Keratinocyte (primary cell): Measurements from ENCODE around the gene OPRL1. TPM values are rescaled to one million over a fixed set of nuclear protein-coding genes. Genes with fewer than 3 reads are reported as not detected.

Experiments used
- DNase-seq: peaks from one replicate; pipeline ENCODE4 v3.0.0-alpha.2; 2011; ENCODE audit warnings: low read depth, missing footprints, low spot score
- FAIRE-seq: peaks from 2 replicates; lab custom pipeline; 2011; peaks lifted over from hg19 to GRCh38; lab: Jason Lieb, UNC
- H2AFZ ChIP-seq: 2 replicates; pipeline ENCODE4 v1.6.0; 2012; ENCODE audit warnings: low read length, control low read depth, inconsistent platforms; ENCODE audit not compliant: control insufficient read depth
- H3K27ac ChIP-seq: 2 replicates; pipeline ENCODE4 v1.5.1; 2011; ENCODE audit warnings: low read length; ENCODE audit not compliant: control insufficient read depth, insufficient read depth
- H3K27me3 ChIP-seq: 3 replicates; pipeline ENCODE4 v1.6.0; 2011; ENCODE audit warnings: low read length; ENCODE audit not compliant: control insufficient read depth, insufficient read depth; ENCODE audit errors: extremely low read depth
- H3K36me3 ChIP-seq, 2 experiments: 2 replicates in 1 of 2; 3 replicates in 1 of 2; pipeline ENCODE4 v1.5.1; 2011; ENCODE audit warnings: low read length in 2 of 2, mild to moderate bottlenecking in 1 of 2; ENCODE audit not compliant: control insufficient read depth in 2 of 2, insufficient read depth in 2 of 2; ENCODE audit errors: extremely low read depth in 1 of 2
- H3K4me1 ChIP-seq: 3 replicates; pipeline ENCODE4 v1.5.1; 2011; ENCODE audit warnings: low read length; ENCODE audit not compliant: control insufficient read depth, insufficient read depth; ENCODE audit errors: extremely low read depth
- H3K4me2 ChIP-seq: 3 replicates; pipeline ENCODE4 v1.6.0; 2011; ENCODE audit warnings: low read depth, low read length; ENCODE audit not compliant: control insufficient read depth, insufficient read depth; ENCODE audit errors: extremely low read depth
- H3K4me3 ChIP-seq, 3 experiments: fragments of 200-600 bp in 1 of 3; sonication (generic) in 1 of 3; 2 replicates in 2 of 3; 3 replicates in 1 of 3; pipeline ENCODE4 v1.5.1; 2011 to 2016; ENCODE audit warnings: low read length in 3 of 3, mild to moderate bottlenecking in 3 of 3, control low read depth in 2 of 3, inconsistent platforms in 1 of 3, low read depth in 1 of 3, mixed read lengths in 1 of 3, mixed run types in 1 of 3, moderate library complexity in 1 of 3; ENCODE audit not compliant: control insufficient read depth in 2 of 3, insufficient read depth in 2 of 3; ENCODE audit errors: extremely low read depth in 1 of 3
- H3K79me2 ChIP-seq: 2 replicates; pipeline ENCODE4 v1.6.0; 2012; ENCODE audit warnings: low read length; ENCODE audit not compliant: control insufficient read depth, insufficient read depth
- H3K9ac ChIP-seq: 3 replicates; pipeline ENCODE4 v1.6.0; 2011; ENCODE audit warnings: low read length; ENCODE audit not compliant: control insufficient read depth, insufficient read depth; ENCODE audit errors: extremely low read depth
- H3K9me1 ChIP-seq: 3 replicates; pipeline ENCODE4 v1.6.0; 2011; ENCODE audit warnings: low read length; ENCODE audit not compliant: control insufficient read depth, insufficient read depth; ENCODE audit errors: extremely low read depth
- H3K9me3 ChIP-seq: 2 replicates; pipeline ENCODE4 v1.5.1; 2012; ENCODE audit warnings: low read depth, low read length; ENCODE audit not compliant: control insufficient read depth
- H4K20me1 ChIP-seq: 3 replicates; pipeline ENCODE4 v1.6.0; 2011; ENCODE audit warnings: low read length; ENCODE audit not compliant: control insufficient read depth, insufficient read depth; ENCODE audit errors: extremely low read depth
- EZH2 ChIP-seq: IDR thresholded peaks from one replicate; pipeline ENCODE4 v1.6.1; 2012; ENCODE audit warnings: inconsistent platforms, mild to moderate bottlenecking, low read length, moderate library complexity
- dilution Hi-C: fragments of 300-500 bp; cut with MboI; formaldehyde crosslinking; loops from one replicate; pipeline ENCODE4 v1.7.0; 2020; ENCODE audit warnings: low sequenced_read_pairs; ENCODE audit not compliant: extremely low pct_ligation_motif_present
- polyA plus RNA-seq, 5 experiments: library from polyadenylated mRNA; depleted of rRNA in 3 of 5; stranded (reverse) in 3 of 5; stranded (forward) in 1 of 5; unstranded in 1 of 5; fragments of >200 nt; gene quantifications; 1 replicate in 1 of 5; 2 replicates in 3 of 5; 3 replicates in 1 of 5; pipeline versions ENCODE4 v1.2.1 to v1.2.3, GENCODE V29; 2011 to 2012; ENCODE audit warnings: missing spikeins in 2 of 5, low read depth in 1 of 5, low replicate concordance in 1 of 5
- TF ChIP-seq, protein P1 (sequence below), 3 experiments: IDR thresholded peaks in 1 of 3; conservative IDR thresholded peaks in 1 of 3; optimal IDR thresholded peaks in 1 of 3; 2 replicates in 2 of 3; 3 replicates in 1 of 3; pipeline versions ENCODE3 to v1.5.1; 2011; ENCODE audit warnings: low read length in 3 of 3, mild to moderate bottlenecking in 3 of 3, moderate library complexity in 2 of 3, control low read depth in 1 of 3, inconsistent platforms in 1 of 3; ENCODE audit not compliant: insufficient read depth in 2 of 3; ENCODE audit errors: extremely low read depth in 1 of 3

Gene OPRL1
- polyA plus RNA-seq, 1 donor (not counting 4 experiments of a cell fraction or from before 2014, with no cell fraction given) = 0.25 TPM

DNA sequence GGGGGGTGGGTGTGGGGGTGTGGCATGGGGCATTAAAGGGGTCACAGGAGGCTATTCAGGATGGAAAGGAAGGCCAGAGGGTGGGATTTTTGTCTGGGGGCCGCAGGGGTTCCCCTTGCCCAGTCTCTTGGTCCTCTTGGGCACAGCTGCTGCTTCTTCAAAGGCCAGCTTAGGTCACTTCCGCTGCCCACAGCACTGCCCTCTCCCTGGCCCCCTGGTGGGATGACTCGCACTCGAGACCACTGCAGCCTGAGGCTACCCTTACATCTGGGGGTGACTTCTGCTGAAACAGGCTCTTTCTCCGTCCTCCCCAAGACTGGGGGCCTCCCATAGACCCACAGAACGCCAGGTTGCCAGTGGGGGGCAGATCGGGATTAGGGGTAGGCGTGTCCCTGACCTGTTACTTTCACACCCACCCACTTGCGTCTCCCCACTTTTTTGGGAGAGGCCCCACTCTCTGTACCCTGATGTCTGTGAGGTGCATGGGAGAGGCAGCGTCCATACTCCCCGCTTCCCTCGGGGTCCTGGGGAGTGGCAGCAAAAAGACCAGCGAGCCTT lies 3.0 kb downstream of the OPRL1 start:
- dilution Hi-C loops = no loop called here
- H3K4me3 ChIP-seq = peak overlapping the region in 2 of 3 experiments; percentile 22 to 38
- peaks cover 43% of the 10 kb centered on the region for H3K27me3 ChIP-seq
- H3K4me2 ChIP-seq = peak overlapping the region; percentile 78
- H3K4me1 ChIP-seq = peaks cover 17% of the 10 kb centered on the region
- FAIRE-seq = no peak
- no peaks in the 10 kb centered on the region for H3K9me1 ChIP-seq
- TF ChIP-seq, protein P1, sequence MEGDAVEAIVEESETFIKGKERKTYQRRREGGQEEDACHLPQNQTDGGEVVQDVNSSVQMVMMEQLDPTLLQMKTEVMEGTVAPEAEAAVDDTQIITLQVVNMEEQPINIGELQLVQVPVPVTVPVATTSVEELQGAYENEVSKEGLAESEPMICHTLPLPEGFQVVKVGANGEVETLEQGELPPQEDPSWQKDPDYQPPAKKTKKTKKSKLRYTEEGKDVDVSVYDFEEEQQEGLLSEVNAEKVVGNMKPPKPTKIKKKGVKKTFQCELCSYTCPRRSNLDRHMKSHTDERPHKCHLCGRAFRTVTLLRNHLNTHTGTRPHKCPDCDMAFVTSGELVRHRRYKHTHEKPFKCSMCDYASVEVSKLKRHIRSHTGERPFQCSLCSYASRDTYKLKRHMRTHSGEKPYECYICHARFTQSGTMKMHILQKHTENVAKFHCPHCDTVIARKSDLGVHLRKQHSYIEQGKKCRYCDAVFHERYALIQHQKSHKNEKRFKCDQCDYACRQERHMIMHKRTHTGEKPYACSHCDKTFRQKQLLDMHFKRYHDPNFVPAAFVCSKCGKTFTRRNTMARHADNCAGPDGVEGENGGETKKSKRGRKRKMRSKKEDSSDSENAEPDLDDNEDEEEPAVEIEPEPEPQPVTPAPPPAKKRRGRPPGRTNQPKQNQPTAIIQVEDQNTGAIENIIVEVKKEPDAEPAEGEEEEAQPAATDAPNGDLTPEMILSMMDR (optimal IDR thresholded peaks at IDR 0.05 in 1 of 3, IDR thresholded peaks at IDR 0.05 in 1 of 3, conservative IDR thresholded peaks at IDR 0.05 in 1 of 3; ENCODE audit: extremely low read depth in 1 of 3, insufficient read depth in 2 of 3, low read length in 3 of 3) = no peak
- no peak for TF ChIP-seq EZH2
- peaks cover 1% of the 10 kb centered on the region for H3K79me2 ChIP-seq
- DNase-seq = no peak
- H3K9ac ChIP-seq = no peak overlapping the region
- H3K27ac ChIP-seq = no peak overlapping the region
- H3K36me3 ChIP-seq = no peaks in the 10 kb centered on the region
- no peak overlapping the region for H2AFZ ChIP-seq
- no peaks in the 10 kb centered on the region for H3K9me3 ChIP-seq
- H4K20me1 ChIP-seq = no peaks in the 10 kb centered on the region

DNA sequence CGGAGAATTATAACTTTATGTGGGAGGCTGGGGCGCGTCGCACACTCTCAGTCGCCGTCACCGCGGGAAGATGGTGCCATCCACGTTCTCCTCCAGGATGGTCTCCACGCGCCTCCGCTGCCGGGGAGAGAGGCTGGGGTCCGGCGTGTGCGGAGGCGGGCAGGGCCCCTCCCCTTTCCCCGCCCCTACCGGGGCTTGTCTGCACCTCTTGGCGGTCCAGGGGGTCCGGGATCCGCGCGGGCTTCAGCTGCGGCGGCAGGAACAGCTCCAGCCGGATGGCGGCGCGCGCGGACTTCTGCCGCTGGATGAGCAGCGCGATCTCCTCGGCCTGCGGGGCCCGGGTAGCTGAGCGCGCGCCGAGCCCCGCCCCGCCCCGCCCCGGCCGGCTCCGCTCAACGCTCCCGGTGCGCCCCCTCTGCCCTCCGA lies 3.5 kb downstream of the OPRL1 start:
- TF ChIP-seq EZH2 = no peak
- TF ChIP-seq, protein P1 (optimal IDR thresholded peaks at IDR 0.05 in 1 of 3, IDR thresholded peaks at IDR 0.05 in 1 of 3, conservative IDR thresholded peaks at IDR 0.05 in 1 of 3; ENCODE audit: extremely low read depth in 1 of 3, insufficient read depth in 2 of 3, low read length in 3 of 3) = peak in 2 of 3 experiments; percentile 76 to 80
- H3K9me1 ChIP-seq = no peaks in the 10 kb centered on the region
- H3K4me1 ChIP-seq = peaks cover 12% of the 10 kb centered on the region
- no peak overlapping the region for H3K9ac ChIP-seq
- dilution Hi-C loops = no loop called here
- H3K4me3 ChIP-seq = peak overlapping the region; percentile 32 to 38 (median 38)
- peak overlapping the region; percentile 51 for H2AFZ ChIP-seq
- no peaks in the 10 kb centered on the region for H3K9me3 ChIP-seq
- no peaks in the 10 kb centered on the region for H4K20me1 ChIP-seq
- no peak for FAIRE-seq
- H3K4me2 ChIP-seq = peak overlapping the region; percentile 78
- no peak overlapping the region for H3K27ac ChIP-seq
- peaks cover 43% of the 10 kb centered on the region for H3K27me3 ChIP-seq
- no peak for DNase-seq
- H3K36me3 ChIP-seq = no peaks in the 10 kb centered on the region
- H3K79me2 ChIP-seq = no peaks in the 10 kb centered on the region
